Measurements from ENCODE around the gene AP3S2. TPM values are rescaled to one million over a fixed set of nuclear protein-coding genes. Genes with fewer than 3 reads are reported as not detected.

Gene AP3S2
- total RNA-seq, 1 donor from 2014 or later, result 32.2 TPM

- DNase-seq (ENCODE audit: extremely low spot score, unreplicated experiment), result no peak
- peak overlapping the region; percentile 73 for H3K27ac Mint-ChIP-seq
- no peaks in the 10 kb centered on the region for H3K27me3 Mint-ChIP-seq
- H3K9me3 Mint-ChIP-seq, result no peaks in the 10 kb centered on the region
- H3K36me3 Mint-ChIP-seq, result peaks cover 42% of the 10 kb centered on the region
- no peaks in the 10 kb centered on the region for H3K4me1 Mint-ChIP-seq (ENCODE audit: unreplicated experiment)
- H3K4me3 Mint-ChIP-seq, result peak overlapping the region; percentile 35
- no peak for TF ChIP-seq CTCF (conservative IDR thresholded peaks at IDR 0.05)
These were observed 41.3 kb downstream of the AP3S2 start for GRCh38 chr15:89852342-89852995.

GRCh38 chr15:89851673-89852341 lies 42.0 kb downstream of the AP3S2 start:
- Mint-ChIP-seq H3K36me3 (peaks cover 41% of the 10 kb centered on the region), H3K4me1 (ENCODE audit: unreplicated experiment) (no peaks in the 10 kb centered on the region), H3K9me3 (no peaks in the 10 kb centered on the region), H3K27me3 (no peaks in the 10 kb centered on the region), H3K27ac (no peak overlapping the region), H3K4me3 (no peak overlapping the region)
- TF ChIP-seq CTCF (conservative IDR thresholded peaks at IDR 0.05), result no peak
- DNase-seq (ENCODE audit: extremely low spot score, unreplicated experiment), result no peak

GRCh38 chr15:89848970-89849292 lies 44.9 kb downstream of the AP3S2 start:
- no peak for TF ChIP-seq CTCF (conservative IDR thresholded peaks at IDR 0.05)

GRCh38 chr15:89847101-89847500 lies 46.7 kb downstream of the AP3S2 start:
- no peaks in the 10 kb centered on the region for H3K27me3 Mint-ChIP-seq
- H3K9me3 Mint-ChIP-seq, result no peaks in the 10 kb centered on the region
- peaks cover 35% of the 10 kb centered on the region for H3K36me3 Mint-ChIP-seq
- no peak overlapping the region for H3K4me3 Mint-ChIP-seq
- H3K27ac Mint-ChIP-seq, result no peak overlapping the region
- TF ChIP-seq CTCF (conservative IDR thresholded peaks at IDR 0.05), result no peak
- no peak for DNase-seq (ENCODE audit: extremely low spot score, unreplicated experiment)
- no peaks in the 10 kb centered on the region for H3K4me1 Mint-ChIP-seq (ENCODE audit: unreplicated experiment)

More at GRCh38 chr15:89848970-89849292, 44.9 kb downstream of the AP3S2 start:
- Mint-ChIP-seq H3K27me3 (no peaks in the 10 kb centered on the region), H3K4me3 (no peak overlapping the region), H3K4me1 (ENCODE audit: unreplicated experiment) (no peaks in the 10 kb centered on the region), H3K36me3 (peaks cover 45% of the 10 kb centered on the region), H3K27ac (no peak overlapping the region), H3K9me3 (no peaks in the 10 kb centered on the region)
- DNase-seq (ENCODE audit: extremely low spot score, unreplicated experiment), result no peak

- Mint-ChIP-seq H3K4me3 (no peak overlapping the region), H3K36me3 (peaks cover 39% of the 10 kb centered on the region), H3K27me3 (no peaks in the 10 kb centered on the region), H3K9me3 (no peaks in the 10 kb centered on the region), H3K27ac (peak overlapping the region; percentile 62), H3K4me1 (ENCODE audit: unreplicated experiment) (no peaks in the 10 kb centered on the region)
- no peak for TF ChIP-seq CTCF (conservative IDR thresholded peaks at IDR 0.05)
- DNase-seq (ENCODE audit: extremely low spot score, unreplicated experiment), result no peak
These were observed 48.4 kb downstream of the AP3S2 start for GRCh38 chr15:89845305-89845893.

All from type B pancreatic cell (in vitro differentiated cells).